Osteocyte (in vitro differentiated cells): ENCODE results near the gene PGS1. TPM values are rescaled to one million over a fixed set of nuclear protein-coding genes. Genes with fewer than 3 reads are reported as not detected.

ENCODE experiments used
- DNase-seq: peaks from one replicate; pipeline ENCODE4 v3.0.0; 2021; ENCODE audit warnings: mixed read lengths; ENCODE audit not compliant: unreplicated experiment; ENCODE audit errors: extremely low spot score
- H3K27ac Mint-ChIP-seq: one replicate; pipeline ENCODE4 v1.8.0; 2021; ENCODE audit warnings: mild to moderate bottlenecking, mixed read lengths; ENCODE audit not compliant: unreplicated experiment
- H3K27me3 Mint-ChIP-seq: one replicate; pipeline ENCODE4 v1.8.0; 2021; ENCODE audit warnings: mixed read lengths; ENCODE audit not compliant: unreplicated experiment
- H3K36me3 Mint-ChIP-seq: one replicate; pipeline ENCODE4 v1.8.0; 2021; ENCODE audit warnings: mixed read lengths; ENCODE audit not compliant: unreplicated experiment
- H3K4me1 Mint-ChIP-seq: one replicate; pipeline ENCODE4 v1.8.0; 2021; ENCODE audit warnings: mixed read lengths; ENCODE audit not compliant: unreplicated experiment
- H3K4me3 Mint-ChIP-seq: one replicate; pipeline ENCODE4 v1.8.0; 2021; ENCODE audit warnings: mild to moderate bottlenecking, moderate library complexity, mixed read lengths; ENCODE audit not compliant: unreplicated experiment
- H3K9me3 Mint-ChIP-seq: one replicate; pipeline ENCODE4 v1.8.0; 2021; ENCODE audit warnings: mixed read lengths; ENCODE audit not compliant: unreplicated experiment
- total RNA-seq: library from RNA; stranded (reverse); gene quantifications from 2 replicates; pipeline ENCODE4 v1.2.1, GENCODE V29; 2021
- TF ChIP-seq, protein P1 (sequence below): fragments of 200-600 bp; sonication (generic); IDR thresholded peaks from 2 replicates; pipeline ENCODE4 v1.5.0; 2021; ENCODE audit warnings: antibody characterized with exemption, mild to moderate bottlenecking, moderate library complexity

Gene PGS1
- total RNA-seq, 1 donor from 2014 or later, result 53.0 TPM

DNA sequence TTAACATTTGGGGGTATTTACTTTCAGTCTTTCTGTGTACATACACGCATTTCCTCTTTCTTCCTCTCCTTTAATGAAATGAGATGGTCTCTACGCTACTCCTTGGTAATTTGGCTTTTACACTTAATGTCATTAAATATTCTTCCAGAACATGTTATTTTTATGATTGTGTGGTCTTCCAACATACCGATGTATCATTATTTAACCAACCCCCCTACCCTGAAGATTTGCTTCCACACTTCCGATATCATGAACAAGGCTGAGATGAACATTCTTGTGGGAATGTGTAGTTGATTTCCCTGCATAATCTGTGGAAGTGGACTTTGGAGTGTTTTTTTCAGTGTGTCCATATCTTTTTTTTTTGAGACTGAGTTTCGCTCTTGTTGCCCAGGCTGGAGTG is 2.3 kb upstream of the PGS1 start:
- Mint-ChIP-seq H3K27ac (peak overlapping the region; percentile 89), H3K27me3 (no peaks in the 10 kb centered on the region), H3K9me3 (no peaks in the 10 kb centered on the region), H3K4me1 (peaks cover 62% of the 10 kb centered on the region), H3K36me3 (peaks cover 4% of the 10 kb centered on the region), H3K4me3 (peak overlapping the region; percentile 2)
- no peak for DNase-seq
- TF ChIP-seq, protein P1, sequence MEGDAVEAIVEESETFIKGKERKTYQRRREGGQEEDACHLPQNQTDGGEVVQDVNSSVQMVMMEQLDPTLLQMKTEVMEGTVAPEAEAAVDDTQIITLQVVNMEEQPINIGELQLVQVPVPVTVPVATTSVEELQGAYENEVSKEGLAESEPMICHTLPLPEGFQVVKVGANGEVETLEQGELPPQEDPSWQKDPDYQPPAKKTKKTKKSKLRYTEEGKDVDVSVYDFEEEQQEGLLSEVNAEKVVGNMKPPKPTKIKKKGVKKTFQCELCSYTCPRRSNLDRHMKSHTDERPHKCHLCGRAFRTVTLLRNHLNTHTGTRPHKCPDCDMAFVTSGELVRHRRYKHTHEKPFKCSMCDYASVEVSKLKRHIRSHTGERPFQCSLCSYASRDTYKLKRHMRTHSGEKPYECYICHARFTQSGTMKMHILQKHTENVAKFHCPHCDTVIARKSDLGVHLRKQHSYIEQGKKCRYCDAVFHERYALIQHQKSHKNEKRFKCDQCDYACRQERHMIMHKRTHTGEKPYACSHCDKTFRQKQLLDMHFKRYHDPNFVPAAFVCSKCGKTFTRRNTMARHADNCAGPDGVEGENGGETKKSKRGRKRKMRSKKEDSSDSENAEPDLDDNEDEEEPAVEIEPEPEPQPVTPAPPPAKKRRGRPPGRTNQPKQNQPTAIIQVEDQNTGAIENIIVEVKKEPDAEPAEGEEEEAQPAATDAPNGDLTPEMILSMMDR, result no peak

DNA sequence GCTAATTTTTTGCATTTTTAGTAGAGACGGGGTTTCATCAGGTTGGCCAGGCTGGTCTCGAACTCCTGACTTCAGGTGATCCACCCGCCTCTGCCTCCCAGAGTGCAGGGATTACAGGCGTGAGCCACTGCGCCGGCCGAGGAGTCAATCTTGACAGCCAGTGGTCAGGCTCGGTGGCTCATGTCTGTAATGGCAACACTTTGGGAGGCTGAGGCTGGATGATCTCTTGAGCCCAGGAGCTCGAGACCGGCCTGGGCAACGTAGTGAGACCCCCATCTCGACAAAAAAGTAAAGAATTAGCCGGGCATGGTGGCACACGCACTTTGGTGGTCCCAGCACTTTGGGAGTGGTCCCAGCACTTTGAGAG is 608 bp upstream of the PGS1 start:
- DNase-seq, result no peak
- TF ChIP-seq, protein P1, result no peak
- H3K27ac Mint-ChIP-seq, result peak overlapping the region; percentile 66
- peaks cover 9% of the 10 kb centered on the region for H3K36me3 Mint-ChIP-seq
- H3K4me1 Mint-ChIP-seq, result peaks cover 68% of the 10 kb centered on the region
- no peaks in the 10 kb centered on the region for H3K9me3 Mint-ChIP-seq
- no peaks in the 10 kb centered on the region for H3K27me3 Mint-ChIP-seq
- peak overlapping the region; percentile 95 for H3K4me3 Mint-ChIP-seq

DNA sequence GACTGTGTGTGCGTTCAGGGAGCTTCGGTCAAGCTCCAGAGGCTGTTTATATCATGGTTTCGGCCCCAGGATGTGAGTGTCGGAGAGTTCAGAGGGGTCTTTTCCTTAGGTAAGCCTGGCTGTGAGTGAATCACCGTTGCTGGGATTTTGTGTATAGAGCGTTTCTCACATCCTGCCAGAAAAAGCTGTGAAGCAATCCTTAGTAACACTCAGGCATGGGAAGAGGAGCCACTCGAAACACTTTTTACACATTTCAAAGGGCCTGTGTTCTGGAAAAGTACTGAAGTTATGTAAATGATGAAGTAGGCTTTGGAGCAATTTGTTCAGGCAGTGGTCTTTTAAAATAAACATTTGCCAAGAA is 662 bp downstream of the PGS1 start:
- Mint-ChIP-seq H3K9me3 (no peaks in the 10 kb centered on the region), H3K27ac (peak overlapping the region; percentile 88), H3K4me3 (peak overlapping the region; percentile 95), H3K4me1 (peaks cover 76% of the 10 kb centered on the region), H3K27me3 (no peaks in the 10 kb centered on the region), H3K36me3 (peaks cover 9% of the 10 kb centered on the region)
- TF ChIP-seq, protein P1, result no peak
- DNase-seq, result no peak

DNA sequence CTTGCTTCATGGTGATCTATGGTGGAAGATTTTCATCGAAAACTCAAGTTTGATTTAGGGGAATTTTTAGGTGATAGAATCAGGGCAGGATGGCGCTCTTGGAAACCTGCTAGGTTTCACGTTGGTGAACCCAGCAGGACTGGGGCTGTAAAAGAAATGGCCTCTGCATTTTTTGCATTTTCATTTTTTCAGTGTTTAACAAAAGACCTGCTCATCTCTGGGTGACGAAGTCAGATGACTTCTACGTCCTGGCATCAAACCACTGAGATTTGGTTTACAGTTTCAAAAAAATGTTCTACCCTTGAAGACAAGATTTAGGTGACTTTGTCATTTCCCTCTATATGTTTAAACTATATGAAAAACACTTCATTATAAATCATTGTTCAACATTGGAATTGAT is 1.9 kb downstream of the PGS1 start:
- peaks cover 74% of the 10 kb centered on the region for H3K4me1 Mint-ChIP-seq
- H3K4me3 Mint-ChIP-seq, result peak overlapping the region; percentile 95
- peak overlapping the region; percentile 50 for H3K27ac Mint-ChIP-seq
- no peak for DNase-seq
- H3K36me3 Mint-ChIP-seq, result peaks cover 12% of the 10 kb centered on the region
- no peaks in the 10 kb centered on the region for H3K27me3 Mint-ChIP-seq
- H3K9me3 Mint-ChIP-seq, result no peaks in the 10 kb centered on the region
- TF ChIP-seq, protein P1, result no peak

DNA sequence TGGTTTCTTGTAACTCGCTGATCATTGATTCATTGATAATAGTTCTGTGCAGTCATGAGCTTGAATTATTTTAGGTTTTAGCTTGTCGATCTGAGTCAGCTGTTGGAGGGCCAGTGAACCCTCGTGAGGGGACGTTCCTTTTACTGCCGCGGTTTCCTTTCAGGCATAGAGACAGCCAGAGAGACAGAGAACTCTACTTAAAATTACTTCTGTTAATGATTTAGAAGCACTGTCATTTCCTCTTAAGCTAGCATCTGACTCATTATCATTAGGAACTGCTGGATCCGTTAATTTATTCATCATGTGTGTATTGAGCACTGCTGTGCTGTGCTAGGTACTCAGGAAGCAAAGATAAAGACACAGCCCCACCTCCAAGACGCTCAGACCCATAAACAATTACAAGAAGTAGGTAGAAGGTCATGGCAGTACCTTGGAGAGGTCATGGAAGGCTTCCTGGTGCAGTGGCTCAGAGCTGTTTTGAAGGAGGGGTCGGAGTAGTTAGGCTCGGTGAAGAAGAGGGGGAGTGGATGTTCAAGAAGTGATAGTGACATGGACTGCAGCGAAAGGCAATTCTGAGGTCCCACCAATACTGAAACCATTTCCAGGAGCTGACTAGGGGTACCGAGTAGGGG is 3.3 kb downstream of the PGS1 start:
- no peaks in the 10 kb centered on the region for H3K27me3 Mint-ChIP-seq
- no peaks in the 10 kb centered on the region for H3K9me3 Mint-ChIP-seq
- TF ChIP-seq, protein P1, result no peak
- H3K36me3 Mint-ChIP-seq, result peaks cover 12% of the 10 kb centered on the region
- H3K4me3 Mint-ChIP-seq, result peak overlapping the region; percentile 9
- H3K4me1 Mint-ChIP-seq, result peaks cover 77% of the 10 kb centered on the region
- H3K27ac Mint-ChIP-seq, result peak overlapping the region; percentile 80
- no peak for DNase-seq
